GM13976 (cell line): Measurements from ENCODE around the gene KIAA0513.

Experiments
- DNase-seq: peaks from one replicate; pipeline ENCODE4 v3.0.0; 2012; ENCODE audit warnings: low spot score
- CTCF ChIP-seq: IDR thresholded peaks from 2 replicates; pipeline ENCODE4 v1.5.1; 2012; ENCODE audit warnings: borderline replicate concordance, mild to moderate bottlenecking; ENCODE audit not compliant: insufficient read depth; ENCODE audit errors: extremely low read depth, missing control alignments, control extremely low read depth
- in situ Hi-C: fragments of 300-500 bp; cut with MboI; formaldehyde crosslinking; loops from one replicate; pipeline ENCODE4 v1.12.0; 2022; ENCODE audit warnings: low sequenced_read_pairs, mixed read lengths, inconsistent platforms; ENCODE audit not compliant: unreplicated experiment

Gene KIAA0513

GRCh38 chr16:85004587-85005205, 22.9 kb upstream of the KIAA0513 start:
- no peak for DNase-seq
- TF ChIP-seq CTCF = no peak
- in situ Hi-C loops = no loop called here

GRCh38 chr16:85005285-85006069, 22.1 kb upstream of the KIAA0513 start:
- no peak for DNase-seq
- in situ Hi-C loops = no loop called here
- TF ChIP-seq CTCF = no peak

GRCh38 chr16:85006639-85007038, 21.0 kb upstream of the KIAA0513 start:
- in situ Hi-C loops = no loop called here
- TF ChIP-seq CTCF = no peak
- no peak for DNase-seq

GRCh38 chr16:85007496-85008214, 19.9 kb upstream of the KIAA0513 start:
- in situ Hi-C loops = no loop called here
- no peak for TF ChIP-seq CTCF

GRCh38 chr16:85008271-85008670, 19.3 kb upstream of the KIAA0513 start:
- no peak for TF ChIP-seq CTCF
- in situ Hi-C loops = no loop called here
- DNase-seq = no peak

More at GRCh38 chr16:85007496-85008214, 19.9 kb upstream of the KIAA0513 start:
- no peak for DNase-seq

GRCh38 chr16:85010446-85010930, 17.1 kb upstream of the KIAA0513 start:
- TF ChIP-seq CTCF = no peak
- peak; percentile 49 for DNase-seq
- in situ Hi-C loops = no loop called here
